Medulla oblongata (tissue), 1 donor: ENCODE results near the gene MTHFD1.
A peak's percentile ranks its signal among the peaks of the same experiment; 100 is the strongest.
"Not testable (repeated sequence)": the region's sequence is repeated elsewhere in the genome, so short reads cannot be mapped to it uniquely, and the experiment has no call there.

ENCODE experiments used
- DNase-seq: peaks from one replicate; pipeline ENCODE4 v3.0.0-alpha.2; 2015; ENCODE audit errors: extremely low spot score

MTHFD1 gene

GRCh38 chr14:64387782-64388532 lies at the start of gene MTHFD1:
Gene MTHFD1 (plus strand): TSS chr14:64388353. CDS start chr14:64388428, 75 bp downstream.
- DNase-seq: peak; percentile 100

GRCh38 chr14:64338616-64339316 lies 49.4 kb upstream of the MTHFD1 start:
- DNase-seq: peak; percentile 98

- no peak for DNase-seq
These were observed 47.5 kb upstream of the MTHFD1 start for GRCh38 chr14:64340560-64341196.

- DNase-seq: no peak
These were observed 40.4 kb upstream of the MTHFD1 start for GRCh38 chr14:64347748-64348147.

GRCh38 chr14:64349741-64350490 lies 38.2 kb upstream of the MTHFD1 start:
- DNase-seq: no peak

GRCh38 chr14:64363265-64363846 lies 24.8 kb upstream of the MTHFD1 start:
- DNase-seq: no peak

- DNase-seq: no peak
These were observed 23.2 kb upstream of the MTHFD1 start for GRCh38 chr14:64364907-64365306.

GRCh38 chr14:64365358-64365889 lies 22.7 kb upstream of the MTHFD1 start:
- not testable (repeated sequence) for DNase-seq

GRCh38 chr14:64369201-64369600 lies 19.0 kb upstream of the MTHFD1 start:
- no peak for DNase-seq

GRCh38 chr14:64387232-64387781 lies 846 bp upstream of the MTHFD1 start:
- peak; percentile 31 for DNase-seq

GRCh38 chr14:64388533-64389285 lies 556 bp downstream of the MTHFD1 start:
- peak; percentile 29 for DNase-seq

GRCh38 chr14:64391113-64391725 lies 3.1 kb downstream of the MTHFD1 start:
- DNase-seq: no peak

GRCh38 chr14:64391986-64392385 lies 3.8 kb downstream of the MTHFD1 start:
- DNase-seq: no peak

GRCh38 chr14:64393189-64393726 lies 5.1 kb downstream of the MTHFD1 start:
- not testable (repeated sequence) for DNase-seq

GRCh38 chr14:64394423-64394822 lies 6.3 kb downstream of the MTHFD1 start:
- no peak for DNase-seq

- no peak for DNase-seq
These were observed 7.0 kb downstream of the MTHFD1 start for GRCh38 chr14:64394977-64395633.

GRCh38 chr14:64400829-64401459 lies 12.8 kb downstream of the MTHFD1 start:
- peak; percentile 62 for DNase-seq

- no peak for DNase-seq
These were observed 13.8 kb downstream of the MTHFD1 start for GRCh38 chr14:64401949-64402348.
